Measurements from ENCODE around the gene EPHX1. TPM values are rescaled to one million over a fixed set of nuclear protein-coding genes. Genes with fewer than 3 reads are reported as not detected.
"Not testable (repeated sequence)": the region's sequence is repeated elsewhere in the genome, so short reads cannot be mapped to it uniquely, and the experiment has no call there.

EPHX1 gene
- total RNA-seq, 2 donors from 2014 or later, result 58.9 to 113 TPM

- no peak for DNase-seq (ENCODE audit: low spot score)
- intact Hi-C loops (cut with DNase I), result no loop called here
Measured at GRCh38 chr1:225883616-225884265, 73.8 kb downstream of the EPHX1 start.

GRCh38 chr1:225885336-225885735 is 75.4 kb downstream of the EPHX1 start:
- intact Hi-C loops (cut with DNase I), result no loop called here
- DNase-seq (ENCODE audit: low spot score), result no peak

GRCh38 chr1:225886159-225887029 is 76.5 kb downstream of the EPHX1 start:
- no peak for DNase-seq (ENCODE audit: low spot score)
- intact Hi-C loops (cut with DNase I), result no loop called here

DNA sequence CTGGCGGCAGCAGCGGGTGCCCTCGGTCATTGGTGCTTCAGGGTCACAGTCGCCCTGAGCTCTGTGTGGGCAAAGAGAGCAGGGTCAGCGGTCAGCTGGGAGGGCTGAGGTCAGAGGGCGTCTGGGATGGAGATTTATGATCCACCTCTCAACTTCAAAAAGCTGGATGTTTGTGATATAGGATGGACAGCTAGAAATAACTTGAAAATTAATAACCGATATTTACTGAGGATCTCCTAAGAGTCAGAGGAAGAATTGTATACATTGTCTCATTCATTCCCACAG is 77.0 kb downstream of the EPHX1 start:
- DNase-seq (ENCODE audit: low spot score), result no peak
- intact Hi-C loops (cut with DNase I), result no loop called here

DNA sequence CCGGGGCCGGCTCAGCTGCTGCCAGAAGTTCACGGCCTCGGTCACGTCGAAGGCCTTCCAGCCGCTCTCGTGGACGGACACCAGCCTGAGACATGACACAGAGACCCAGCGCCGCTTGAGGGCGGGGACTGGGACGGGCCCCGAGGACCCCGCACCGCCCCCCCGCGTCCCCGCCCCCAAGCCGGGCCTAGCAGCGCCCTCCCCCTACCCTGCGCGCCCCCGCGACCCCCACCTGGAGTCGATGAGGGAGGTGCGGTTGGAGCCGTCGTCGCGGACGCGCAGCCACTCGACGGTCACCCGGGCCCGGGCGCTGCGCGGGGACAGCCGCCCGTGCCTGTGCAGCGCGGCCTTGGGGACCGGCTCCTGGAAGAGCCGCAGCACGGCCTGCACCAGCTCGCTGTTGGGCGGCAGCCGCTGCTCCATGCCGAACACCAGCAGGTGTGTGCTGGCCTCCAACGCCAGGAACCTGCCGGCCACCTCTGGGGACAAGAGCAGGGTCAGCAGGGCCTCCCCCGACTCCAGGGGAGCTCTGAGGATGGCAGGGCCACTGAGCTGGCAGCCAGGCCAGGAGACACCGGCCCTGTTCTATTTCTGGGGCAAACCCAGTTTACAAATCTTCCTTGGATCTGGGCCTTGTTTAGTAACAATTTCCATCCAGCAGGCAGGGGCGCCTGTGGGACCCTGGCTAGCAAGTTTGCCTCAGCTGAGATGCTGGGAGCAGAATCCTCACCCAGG is 77.8 kb downstream of the EPHX1 start:
- DNase-seq (ENCODE audit: low spot score); intact Hi-C loops (cut with DNase I): not testable (repeated sequence)

GRCh38 chr1:225888289-225888897 is 78.5 kb downstream of the EPHX1 start:
- intact Hi-C loops (cut with DNase I), result no loop called here
- DNase-seq (ENCODE audit: low spot score), result no peak

GRCh38 chr1:225888898-225889601 is 79.1 kb downstream of the EPHX1 start, which contains the start of gene LEFTY1:
Gene LEFTY1 (minus strand): TSS chr1:225889146. CDS start chr1:225889066, 80 bp downstream.
- intact Hi-C loops (cut with DNase I), result no loop called here
- no peak for DNase-seq (ENCODE audit: low spot score)

- intact Hi-C loops (cut with DNase I), result loop anchor here in 1 of 2 donors (2.0 kb wide), 1 partner anchor 17 kb away; no protein-coding TSS in a partner anchor
- DNase-seq (ENCODE audit: low spot score), result no peak
Measured at GRCh38 chr1:225889743-225890142, 79.8 kb downstream of the EPHX1 start.

DNA sequence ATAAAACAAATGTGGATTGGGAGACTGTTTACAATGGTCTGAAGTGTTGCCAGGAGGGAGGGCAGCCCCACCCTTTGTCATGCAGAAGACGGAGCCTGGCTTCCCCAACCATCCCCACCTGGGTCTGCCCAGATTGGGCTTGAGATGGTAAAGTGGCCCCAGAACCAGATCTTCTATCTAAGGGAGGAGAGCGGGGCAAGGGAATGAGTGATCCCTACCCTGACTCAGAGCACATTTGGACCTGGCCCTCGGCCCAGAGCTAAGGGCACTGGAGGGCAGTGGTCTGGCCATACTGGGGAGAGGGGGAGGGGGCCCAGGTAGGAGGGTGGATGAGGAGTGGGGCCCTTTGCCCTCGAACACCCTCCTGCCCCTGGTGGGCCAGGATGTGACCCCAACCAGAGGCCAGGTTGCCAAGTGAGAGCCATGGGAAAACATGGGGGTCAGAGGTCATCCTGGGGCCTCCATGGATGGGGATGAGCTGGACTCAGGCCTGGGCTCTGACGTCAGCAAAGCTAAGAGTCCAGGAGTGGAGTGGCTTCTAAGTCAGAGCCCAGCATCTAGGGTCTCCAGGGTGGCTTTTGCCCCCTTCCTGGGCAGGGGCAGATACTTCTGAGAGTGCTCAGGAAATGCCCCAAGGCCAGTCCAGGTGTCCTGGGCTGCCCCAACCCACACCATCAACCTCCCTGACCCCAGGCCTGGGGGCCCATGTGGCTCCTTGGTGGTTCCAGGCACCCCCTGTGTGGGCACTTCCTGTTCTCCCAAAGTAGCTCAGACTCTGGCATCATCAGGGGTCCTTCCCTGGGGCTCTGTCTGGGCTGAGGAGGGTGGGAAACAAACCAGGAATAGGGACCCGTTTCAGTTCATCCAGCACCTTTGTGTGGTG is 80.7 kb downstream of the EPHX1 start:
- intact Hi-C loops (cut with DNase I), result loop anchor here in 1 of 2 donors (2.0 kb wide), 1 partner anchor 16 kb away; no protein-coding TSS in a partner anchor
- no peak for DNase-seq (ENCODE audit: low spot score)

DNA sequence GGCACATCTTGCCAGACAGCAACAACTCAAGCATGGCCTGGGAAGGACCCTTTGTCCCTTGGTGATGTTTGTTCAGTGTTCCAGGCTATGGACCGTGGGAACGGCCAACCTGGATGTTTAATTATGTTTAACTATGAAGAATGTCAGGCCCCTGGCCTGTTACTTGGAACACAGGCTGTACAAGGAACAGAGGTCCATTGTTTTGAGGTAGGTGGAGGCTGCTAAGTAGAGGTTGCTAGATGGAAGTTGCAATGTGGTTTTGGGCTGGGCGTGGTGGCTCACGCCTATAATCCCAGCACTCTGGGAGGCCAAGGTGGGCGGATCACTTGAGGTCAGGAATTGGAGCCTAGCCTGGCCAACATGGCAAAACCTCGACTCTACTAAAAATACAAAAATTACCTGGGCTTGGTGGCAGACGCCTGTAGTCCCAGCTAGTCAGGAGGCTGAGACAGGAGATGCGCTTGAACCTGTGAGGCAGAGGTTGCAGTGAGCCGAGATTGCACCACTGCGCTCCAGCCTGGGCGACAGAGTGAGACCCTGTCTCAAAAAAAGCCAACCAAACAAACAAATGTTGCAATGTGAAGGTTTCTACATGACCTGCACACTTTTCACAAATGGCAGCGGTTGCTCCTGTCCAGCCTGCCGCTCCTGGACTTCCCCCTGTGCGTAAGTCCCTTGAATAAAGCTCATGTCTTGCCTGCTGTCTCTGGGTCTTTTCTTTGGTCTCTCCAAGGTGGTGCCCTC is 81.5 kb downstream of the EPHX1 start:
- intact Hi-C loops (cut with DNase I), result loop anchor here in 1 of 2 donors (2.0 kb wide), 1 partner anchor 15 kb away; no protein-coding TSS in a partner anchor
- no peak for DNase-seq (ENCODE audit: low spot score)

DNA sequence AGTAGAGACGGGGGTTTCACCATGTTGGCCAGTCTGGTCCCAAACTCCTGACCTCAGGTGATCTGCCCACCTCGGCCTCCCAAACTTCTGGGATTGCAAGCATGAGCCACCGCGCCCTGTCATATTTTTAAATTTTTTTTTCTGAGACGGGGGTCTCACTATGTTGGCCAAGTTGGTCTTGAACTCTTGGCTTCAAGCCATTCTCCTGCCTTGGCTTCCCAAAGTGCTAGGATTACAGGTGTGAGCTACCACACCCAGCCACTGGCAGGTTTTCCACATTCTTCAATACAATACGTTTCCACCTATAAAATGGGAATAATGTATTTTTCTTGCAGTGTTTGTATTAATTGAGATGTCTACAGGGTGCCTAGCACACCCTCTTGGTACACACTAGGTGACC is 82.4 kb downstream of the EPHX1 start:
- no peak for DNase-seq (ENCODE audit: low spot score)
- intact Hi-C loops (cut with DNase I), result no loop called here

Other genes starting within 250 kb of the EPHX1 start
- 100 to 1,000 TPM; 165 to 244 TPM for gene ENAH, start 157.0 kb upstream of the EPHX1 start, total RNA-seq
- gene SRP9, start 32.3 kb upstream of the EPHX1 start, total RNA-seq, result 100 to 1,000 TPM; 167 to 207 TPM
- 10 to 100 TPM; 58.7 to 65.0 TPM for gene TMEM63A, start 72.3 kb downstream of the EPHX1 start, total RNA-seq
- gene LEFTY1, start 79.0 kb downstream of the EPHX1 start, total RNA-seq, result under 1 TPM; 0.28 to 0.38 TPM
- 10 to 100 TPM; 41.7 to 45.9 TPM for gene PYCR2, start 114.1 kb downstream of the EPHX1 start, total RNA-seq
- gene LEFTY2, start 131.1 kb downstream of the EPHX1 start, total RNA-seq, result 1 to 10 TPM; 3.4 to 4.2 TPM
- 10 to 100 TPM; 17.9 to 18.0 TPM for gene SDE2, start 189.2 kb downstream of the EPHX1 start, total RNA-seq

All from posterior vena cava (tissue), 2 donors.